Ovary (tissue), 3 donors: ENCODE results near the gene GPC6.

ENCODE experiments used
- EP300 ChIP-seq: sonication (generic); formaldehyde crosslinking; IDR thresholded peaks from one replicate; pipeline ENCODE4 v1.6.1; 2017; ENCODE audit warnings: antibody characterized with exemption
- POLR2A ChIP-seq: fragments of 450-650 bp; IDR thresholded peaks from one replicate; pipeline ENCODE4 v1.6.1; 2017; ENCODE audit warnings: antibody characterized with exemption, mild to moderate bottlenecking, moderate library complexity
- TF ChIP-seq, protein P1 (sequence below), 3 donors: fragments of 450-650 bp in 2 of 3; fragments of 200-600 bp in 1 of 3; IDR thresholded peaks; one replicate each; pipeline versions ENCODE4 v1.5.1 to v1.8.0; 2016 to 2022; ENCODE audit warnings: antibody characterized with exemption in 3 of 3, mild to moderate bottlenecking in 1 of 3
- donor health status: DM: no; HTN: no; CAD: no.

DNA sequence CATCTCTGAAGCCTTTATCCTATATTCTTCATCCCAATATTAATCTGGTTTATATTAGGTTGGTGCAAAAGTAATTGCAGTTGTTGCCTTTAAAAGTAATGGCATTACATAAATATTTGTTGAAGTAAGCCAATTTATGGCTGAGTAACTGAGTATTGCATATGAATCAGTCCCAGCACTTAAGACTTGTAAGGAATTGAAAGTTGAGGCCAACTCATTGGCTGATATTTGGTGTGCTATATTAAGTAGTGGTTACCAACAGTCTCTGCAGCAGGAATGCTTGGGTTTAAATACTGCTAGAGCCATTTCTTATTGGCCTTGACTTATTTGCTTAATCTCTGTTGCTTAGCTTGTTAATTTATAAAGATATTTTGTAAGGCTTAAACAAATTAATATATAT is 460.7 kb downstream of the GPC6 start:
- TF ChIP-seq POLR2A (no peak), EP300 (no peak)
- TF ChIP-seq, protein P1, sequence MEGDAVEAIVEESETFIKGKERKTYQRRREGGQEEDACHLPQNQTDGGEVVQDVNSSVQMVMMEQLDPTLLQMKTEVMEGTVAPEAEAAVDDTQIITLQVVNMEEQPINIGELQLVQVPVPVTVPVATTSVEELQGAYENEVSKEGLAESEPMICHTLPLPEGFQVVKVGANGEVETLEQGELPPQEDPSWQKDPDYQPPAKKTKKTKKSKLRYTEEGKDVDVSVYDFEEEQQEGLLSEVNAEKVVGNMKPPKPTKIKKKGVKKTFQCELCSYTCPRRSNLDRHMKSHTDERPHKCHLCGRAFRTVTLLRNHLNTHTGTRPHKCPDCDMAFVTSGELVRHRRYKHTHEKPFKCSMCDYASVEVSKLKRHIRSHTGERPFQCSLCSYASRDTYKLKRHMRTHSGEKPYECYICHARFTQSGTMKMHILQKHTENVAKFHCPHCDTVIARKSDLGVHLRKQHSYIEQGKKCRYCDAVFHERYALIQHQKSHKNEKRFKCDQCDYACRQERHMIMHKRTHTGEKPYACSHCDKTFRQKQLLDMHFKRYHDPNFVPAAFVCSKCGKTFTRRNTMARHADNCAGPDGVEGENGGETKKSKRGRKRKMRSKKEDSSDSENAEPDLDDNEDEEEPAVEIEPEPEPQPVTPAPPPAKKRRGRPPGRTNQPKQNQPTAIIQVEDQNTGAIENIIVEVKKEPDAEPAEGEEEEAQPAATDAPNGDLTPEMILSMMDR (IDR thresholded peaks at IDR 0.05), result no peak
